Suprapubic skin (tissue), 4 donors: Measurements from ENCODE around the gene C16orf89.

Source experiments
- POLR2A ChIP-seq, 2 donors: fragments of 450-650 bp; IDR thresholded peaks; one replicate each; pipeline ENCODE4 v1.6.1; 2017; ENCODE audit warnings: antibody characterized with exemption in 2 of 2, mild to moderate bottlenecking in 2 of 2, moderate library complexity in 2 of 2
- POLR2AphosphoS5 ChIP-seq, 3 donors: sonication (generic); formaldehyde crosslinking; IDR thresholded peaks; one replicate each; pipeline ENCODE4 v1.6.1; 2017; ENCODE audit warnings: antibody characterized with exemption in 3 of 3
- TF ChIP-seq, protein P1 (sequence below), 2 donors: fragments of 200-600 bp in 1 of 2; fragments of 450-650 bp in 1 of 2; sonication (generic) in 1 of 2; IDR thresholded peaks; one replicate each; pipeline ENCODE4 v1.5.1; 2016 to 2019; ENCODE audit warnings: antibody characterized with exemption in 2 of 2, mild to moderate bottlenecking in 1 of 2, moderate library complexity in 1 of 2

DNA sequence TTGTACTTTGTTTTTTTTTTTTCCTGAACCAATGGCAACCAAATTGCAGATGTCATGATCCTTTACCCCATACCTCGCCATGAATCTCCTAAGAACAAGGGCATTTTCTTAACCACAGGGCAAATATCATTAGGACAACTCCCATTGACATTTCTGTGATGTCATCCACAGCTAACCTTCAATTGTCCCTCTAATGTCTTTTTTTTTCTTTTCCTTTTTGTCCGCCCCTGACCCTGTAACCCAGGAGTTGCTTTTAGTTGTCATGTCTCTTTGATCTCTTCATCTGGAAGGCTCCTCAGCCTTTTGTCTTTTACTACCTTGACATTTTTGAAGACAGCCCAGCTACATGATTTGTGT is 31.6 kb downstream of the C16orf89 start:
- no peak for TF ChIP-seq POLR2A (IDR thresholded peaks at IDR 0.05)
- TF ChIP-seq, protein P1, sequence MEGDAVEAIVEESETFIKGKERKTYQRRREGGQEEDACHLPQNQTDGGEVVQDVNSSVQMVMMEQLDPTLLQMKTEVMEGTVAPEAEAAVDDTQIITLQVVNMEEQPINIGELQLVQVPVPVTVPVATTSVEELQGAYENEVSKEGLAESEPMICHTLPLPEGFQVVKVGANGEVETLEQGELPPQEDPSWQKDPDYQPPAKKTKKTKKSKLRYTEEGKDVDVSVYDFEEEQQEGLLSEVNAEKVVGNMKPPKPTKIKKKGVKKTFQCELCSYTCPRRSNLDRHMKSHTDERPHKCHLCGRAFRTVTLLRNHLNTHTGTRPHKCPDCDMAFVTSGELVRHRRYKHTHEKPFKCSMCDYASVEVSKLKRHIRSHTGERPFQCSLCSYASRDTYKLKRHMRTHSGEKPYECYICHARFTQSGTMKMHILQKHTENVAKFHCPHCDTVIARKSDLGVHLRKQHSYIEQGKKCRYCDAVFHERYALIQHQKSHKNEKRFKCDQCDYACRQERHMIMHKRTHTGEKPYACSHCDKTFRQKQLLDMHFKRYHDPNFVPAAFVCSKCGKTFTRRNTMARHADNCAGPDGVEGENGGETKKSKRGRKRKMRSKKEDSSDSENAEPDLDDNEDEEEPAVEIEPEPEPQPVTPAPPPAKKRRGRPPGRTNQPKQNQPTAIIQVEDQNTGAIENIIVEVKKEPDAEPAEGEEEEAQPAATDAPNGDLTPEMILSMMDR (IDR thresholded peaks at IDR 0.05): no peak
- no peak for TF ChIP-seq POLR2AphosphoS5 (IDR thresholded peaks at IDR 0.05)
